ENCODE results near the gene TMEM200A. TPM values are rescaled to one million over a fixed set of nuclear protein-coding genes. Genes with fewer than 3 reads are reported as not detected.

TMEM200A gene
- total and polyA plus RNA-seq, 2 donors (not counting 3 experiments of a cell fraction or from before 2014, with no cell fraction given): 0.58 to 0.75 TPM

DNA sequence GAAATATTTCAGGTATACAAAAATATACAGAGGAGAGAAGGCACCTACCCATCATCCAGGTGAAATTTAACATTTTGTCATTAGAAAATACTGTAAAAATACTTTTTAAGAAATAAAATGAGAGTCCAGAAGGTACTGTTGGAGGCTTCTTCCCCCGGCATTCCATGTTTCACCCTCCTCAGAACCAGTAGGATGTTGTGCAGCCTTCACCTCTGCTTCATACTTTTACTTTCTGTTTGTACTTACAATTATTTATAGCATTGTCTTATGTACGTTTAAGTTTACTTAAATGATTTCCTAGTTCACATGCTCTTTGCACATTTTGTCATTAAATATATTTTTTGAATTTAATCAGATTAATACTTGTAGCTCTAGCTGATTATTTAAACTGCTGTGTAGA, 30.9 kb downstream of the TMEM200A start:
- Histone ChIP-seq H3K4me1 (ENCODE audit: control insufficient read depth, extremely low read depth, insufficient read depth, low read length) (no peaks in the 10 kb centered on the region), H3K9me1 (replicated peaks; ENCODE audit: control insufficient read depth, extremely low read depth, insufficient read depth, low read length) (no peaks in the 10 kb centered on the region), H3K4me3 (replicated peaks in 1 of 3; ENCODE audit: insufficient read depth in 1 of 3, low read depth in 1 of 3, low read length in 3 of 3) (no peak overlapping the region), H3K4me2 (ENCODE audit: insufficient read depth, low read length) (no peak overlapping the region), H3K36me3 (ENCODE audit: control insufficient read depth in 2 of 2, extremely low read depth in 1 of 2, insufficient read depth in 2 of 2, low read length in 2 of 2) (no peaks in the 10 kb centered on the region), H3K27me3 (ENCODE audit: control insufficient read depth in 2 of 2, insufficient read depth in 2 of 2, low read length in 2 of 2) (no peaks in the 10 kb centered on the region), H3K79me2 (ENCODE audit: control insufficient read depth, insufficient read depth, low read length) (no peaks in the 10 kb centered on the region), H3K9me3 (replicated peaks; ENCODE audit: control insufficient read depth, insufficient read depth, low read length) (no peaks in the 10 kb centered on the region), H3K9ac (replicated peaks; ENCODE audit: extremely low read depth, insufficient read depth, low read length) (no peak overlapping the region), H2AFZ (ENCODE audit: low read depth, low read length) (no peak overlapping the region), H4K20me1 (replicated peaks; ENCODE audit: control insufficient read depth, extremely low read depth, insufficient read depth, low read length) (no peaks in the 10 kb centered on the region), H3K27ac (ENCODE audit: insufficient read depth, low read depth, low read length) (no peak overlapping the region)
- no peak for DNase-seq (ENCODE audit: low read depth, low spot score)
- TF ChIP-seq JUN (IDR thresholded peaks at IDR 0.05; ENCODE audit: borderline replicate concordance, insufficient read depth, insufficient read length, low read depth) (no peak), FOS (IDR thresholded peaks at IDR 0.05; ENCODE audit: borderline replicate concordance, insufficient read depth, low read length) (no peak), POLR2A (IDR thresholded peaks at IDR 0.05; ENCODE audit: low read depth, low read length) (no peak), GATA2 (IDR thresholded peaks at IDR 0.05; ENCODE audit: insufficient read depth, insufficient read length, low read depth, low read length) (no peak), EZH2 (IDR thresholded peaks at IDR 0.05; ENCODE audit: borderline replicate concordance, low read depth, low read length, severe bottlenecking) (no peak), POLR2AphosphoS5 (IDR thresholded peaks at IDR 0.05; ENCODE audit: insufficient read depth, low read depth, low read length) (no peak), MYC (IDR thresholded peaks at IDR 0.05; ENCODE audit: low read depth, low read length) (no peak)
- TF ChIP-seq, protein P1, sequence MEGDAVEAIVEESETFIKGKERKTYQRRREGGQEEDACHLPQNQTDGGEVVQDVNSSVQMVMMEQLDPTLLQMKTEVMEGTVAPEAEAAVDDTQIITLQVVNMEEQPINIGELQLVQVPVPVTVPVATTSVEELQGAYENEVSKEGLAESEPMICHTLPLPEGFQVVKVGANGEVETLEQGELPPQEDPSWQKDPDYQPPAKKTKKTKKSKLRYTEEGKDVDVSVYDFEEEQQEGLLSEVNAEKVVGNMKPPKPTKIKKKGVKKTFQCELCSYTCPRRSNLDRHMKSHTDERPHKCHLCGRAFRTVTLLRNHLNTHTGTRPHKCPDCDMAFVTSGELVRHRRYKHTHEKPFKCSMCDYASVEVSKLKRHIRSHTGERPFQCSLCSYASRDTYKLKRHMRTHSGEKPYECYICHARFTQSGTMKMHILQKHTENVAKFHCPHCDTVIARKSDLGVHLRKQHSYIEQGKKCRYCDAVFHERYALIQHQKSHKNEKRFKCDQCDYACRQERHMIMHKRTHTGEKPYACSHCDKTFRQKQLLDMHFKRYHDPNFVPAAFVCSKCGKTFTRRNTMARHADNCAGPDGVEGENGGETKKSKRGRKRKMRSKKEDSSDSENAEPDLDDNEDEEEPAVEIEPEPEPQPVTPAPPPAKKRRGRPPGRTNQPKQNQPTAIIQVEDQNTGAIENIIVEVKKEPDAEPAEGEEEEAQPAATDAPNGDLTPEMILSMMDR (IDR thresholded peaks at IDR 0.05; ENCODE audit: extremely low read depth in 1 of 2, insufficient read depth in 1 of 2, low read depth in 1 of 2, low read length in 2 of 2): no peak
- TF ChIP-seq, protein P2, sequence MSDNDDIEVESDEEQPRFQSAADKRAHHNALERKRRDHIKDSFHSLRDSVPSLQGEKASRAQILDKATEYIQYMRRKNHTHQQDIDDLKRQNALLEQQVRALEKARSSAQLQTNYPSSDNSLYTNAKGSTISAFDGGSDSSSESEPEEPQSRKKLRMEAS (IDR thresholded peaks at IDR 0.05; ENCODE audit: insufficient read depth, insufficient read length): no peak
- ChIA-PET POLR2A (no interaction called here), CTCF (interaction anchor here (1.9 to 2.0 kb wide), 2 partner anchors 11 to 302 kb away, joined by 4 to 7 read pairs; no protein-coding TSS in a partner anchor)
- intact Hi-C loops (cut with micrococcal nuclease): no loop called here
- BruUV-seq (replicated peaks): no TSS peak
- FAIRE-seq: no peak
- dilution Hi-C loops (cut with MboI; ENCODE audit: extremely low pct_ligation_motif_present, low sequenced_read_pairs): no loop called here

Measured in endothelial cell of umbilical vein (primary cell).